ENCODE data around the gene KDM7A.
"Not testable (repeated sequence)": the region's sequence is repeated elsewhere in the genome, so short reads cannot be mapped to it uniquely, and the experiment has no call there.

The KDM7A gene

DNA sequence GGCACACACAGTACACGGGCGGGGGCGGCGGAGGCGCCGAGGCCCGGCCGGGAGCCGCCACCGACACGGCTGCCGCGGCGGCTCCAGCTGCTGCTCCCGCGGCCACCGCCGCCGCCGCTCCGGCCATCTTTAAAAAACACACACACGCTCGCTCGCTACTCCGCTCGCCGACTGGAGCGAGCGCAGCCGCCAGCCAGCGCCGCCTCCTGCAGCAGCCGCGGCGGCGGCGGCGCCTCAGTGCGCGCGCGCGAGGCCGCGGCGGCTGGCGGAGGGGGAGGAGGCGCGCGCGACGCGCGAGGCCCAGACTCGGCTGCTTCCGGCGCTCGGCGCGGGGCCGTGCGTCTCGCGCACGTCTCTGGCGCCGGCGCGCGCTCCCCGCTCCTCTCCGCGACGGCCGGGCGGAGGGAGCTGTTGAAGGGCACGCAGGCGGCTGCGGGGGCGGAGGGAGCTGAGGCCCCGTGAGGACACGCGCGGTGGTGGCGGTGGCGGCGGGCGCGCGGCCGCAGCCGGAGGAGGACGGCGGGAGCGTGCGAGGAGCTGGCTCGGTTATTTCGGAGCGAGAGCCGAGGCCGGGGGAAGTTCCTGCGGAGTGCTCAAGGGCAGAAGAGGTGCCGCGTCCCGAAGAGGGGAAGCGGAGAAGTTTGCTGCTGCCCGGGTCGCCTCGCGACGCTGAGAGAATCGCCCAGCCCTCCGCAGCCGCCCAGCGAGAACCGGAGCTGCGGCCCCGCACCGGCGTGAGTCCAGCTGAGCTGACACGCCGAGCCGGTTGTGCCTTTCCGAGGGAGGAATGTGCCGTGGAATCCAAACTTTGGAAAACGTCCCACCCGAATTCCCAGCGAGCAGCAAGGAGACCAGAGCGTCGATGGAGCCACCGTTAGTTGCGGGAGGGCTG, at the start of gene KDM7A:
TSS of gene KDM7A (minus strand) at position 173 of the 892 bp plus-strand sequence. CDS start at position 127, 46 bp downstream.
- peak; percentile 54 to 93 for DNase-seq

DNA sequence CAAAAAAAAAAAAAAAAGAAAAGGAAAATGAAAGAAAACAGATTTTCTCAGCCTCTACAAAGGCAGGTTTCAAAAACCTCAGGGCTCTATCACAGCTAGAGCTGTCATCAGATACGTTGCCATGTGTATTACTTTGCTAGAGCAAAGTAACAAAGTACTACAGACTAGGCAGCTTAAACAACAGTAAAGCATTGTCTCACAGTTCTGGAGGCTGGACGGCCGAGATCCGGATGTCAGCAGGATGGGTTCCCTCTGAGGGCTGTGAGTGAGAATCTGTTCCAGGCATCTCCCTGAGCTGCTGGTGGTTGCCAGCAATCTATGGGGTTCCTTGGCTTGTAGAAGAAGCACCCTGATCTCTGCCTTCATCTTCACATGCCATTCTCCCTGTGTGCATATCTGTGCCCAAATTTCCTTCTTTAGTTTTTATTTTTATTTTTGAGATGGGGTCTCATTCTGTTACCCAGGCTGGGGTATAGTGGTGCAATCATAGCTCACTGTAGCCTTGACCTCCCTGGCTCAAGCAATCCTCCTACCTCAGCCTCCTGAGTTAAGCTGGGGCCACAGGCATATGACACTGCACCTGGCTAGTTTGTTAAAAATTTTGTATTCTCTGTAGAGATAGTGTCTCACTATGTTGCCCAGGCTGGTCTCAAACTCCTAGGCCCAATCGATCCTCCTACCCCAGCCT, 48.9 kb upstream of the KDM7A start:
- no peak for DNase-seq

DNA sequence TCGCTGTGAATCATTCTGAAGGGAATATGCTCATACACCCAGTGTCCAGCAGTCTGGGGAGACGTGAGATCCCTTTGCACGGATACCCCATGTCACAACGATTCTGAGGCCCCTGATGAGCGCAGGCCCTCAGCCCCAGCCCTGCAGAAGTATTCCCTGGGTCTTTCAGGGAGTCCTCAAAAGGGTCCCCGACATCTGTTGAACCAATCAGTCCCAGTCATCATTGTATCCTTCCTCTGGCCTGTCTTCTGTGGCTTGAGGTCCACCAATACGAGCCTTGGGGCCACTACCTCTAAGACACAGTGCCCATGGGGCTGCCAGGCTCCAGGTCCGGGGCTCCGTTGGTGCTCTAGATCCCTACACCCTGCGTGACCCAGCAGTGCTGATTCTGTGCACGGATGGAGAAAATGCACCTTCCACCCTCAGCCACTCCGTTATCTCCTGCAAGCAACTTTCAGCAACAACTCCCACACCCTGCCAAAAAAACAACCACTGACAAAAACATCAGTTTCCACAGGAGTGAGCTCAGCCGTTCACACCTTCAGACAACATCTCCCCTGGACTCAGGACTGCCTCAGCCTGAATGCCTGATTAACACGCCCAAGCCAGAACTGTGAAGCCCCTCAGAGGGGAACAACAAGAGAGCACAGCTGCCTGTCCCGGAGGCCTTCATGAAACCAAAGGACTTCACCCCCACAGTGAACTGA, 46.9 kb upstream of the KDM7A start:
- DNase-seq, result no peak

GRCh38 chr7:140222814-140223213, 46.0 kb upstream of the KDM7A start:
- DNase-seq, result no peak

DNA sequence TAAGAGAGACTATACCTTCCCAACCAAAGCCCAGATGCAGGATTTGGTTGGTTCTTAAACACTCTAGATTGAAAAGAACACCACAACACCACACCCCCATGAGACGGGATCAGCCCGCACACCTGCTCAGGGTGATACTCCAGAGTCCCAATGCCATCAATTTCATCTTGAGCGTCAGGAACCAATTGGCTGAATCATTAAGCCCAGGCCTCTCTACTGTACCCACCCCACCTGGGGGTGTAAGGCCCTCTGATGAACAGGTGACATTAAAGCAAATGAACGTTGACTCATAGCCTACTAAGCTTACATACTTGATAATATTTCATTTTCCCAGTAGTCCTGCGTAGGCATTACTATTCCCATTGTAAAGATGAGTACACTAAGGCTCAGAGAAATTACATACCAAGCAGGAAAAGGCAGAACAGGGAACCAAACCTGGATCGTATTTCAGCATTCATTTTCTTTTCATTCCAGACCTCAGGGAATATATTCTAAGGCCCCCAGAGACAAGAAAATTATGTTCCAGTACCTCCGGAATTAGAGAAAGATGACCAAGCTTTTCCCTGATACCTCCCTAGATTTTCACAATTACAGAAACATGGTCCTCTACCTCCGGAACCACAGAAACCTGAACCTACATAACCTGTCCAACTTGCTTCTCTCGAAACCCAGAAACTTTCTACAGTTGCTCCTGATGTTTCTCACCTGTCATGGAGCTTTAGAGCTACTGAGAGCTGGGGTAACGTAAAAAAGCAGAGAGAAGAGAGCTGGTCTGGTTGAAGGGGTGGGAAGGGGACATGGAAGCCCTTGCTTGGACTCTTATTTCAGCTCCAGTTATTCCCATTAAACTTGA, 43.1 kb upstream of the KDM7A start:
- no peak for DNase-seq

- no peak for DNase-seq
These were observed 41.9 kb upstream of the KDM7A start for GRCh38 chr7:140218656-140219055.

DNA sequence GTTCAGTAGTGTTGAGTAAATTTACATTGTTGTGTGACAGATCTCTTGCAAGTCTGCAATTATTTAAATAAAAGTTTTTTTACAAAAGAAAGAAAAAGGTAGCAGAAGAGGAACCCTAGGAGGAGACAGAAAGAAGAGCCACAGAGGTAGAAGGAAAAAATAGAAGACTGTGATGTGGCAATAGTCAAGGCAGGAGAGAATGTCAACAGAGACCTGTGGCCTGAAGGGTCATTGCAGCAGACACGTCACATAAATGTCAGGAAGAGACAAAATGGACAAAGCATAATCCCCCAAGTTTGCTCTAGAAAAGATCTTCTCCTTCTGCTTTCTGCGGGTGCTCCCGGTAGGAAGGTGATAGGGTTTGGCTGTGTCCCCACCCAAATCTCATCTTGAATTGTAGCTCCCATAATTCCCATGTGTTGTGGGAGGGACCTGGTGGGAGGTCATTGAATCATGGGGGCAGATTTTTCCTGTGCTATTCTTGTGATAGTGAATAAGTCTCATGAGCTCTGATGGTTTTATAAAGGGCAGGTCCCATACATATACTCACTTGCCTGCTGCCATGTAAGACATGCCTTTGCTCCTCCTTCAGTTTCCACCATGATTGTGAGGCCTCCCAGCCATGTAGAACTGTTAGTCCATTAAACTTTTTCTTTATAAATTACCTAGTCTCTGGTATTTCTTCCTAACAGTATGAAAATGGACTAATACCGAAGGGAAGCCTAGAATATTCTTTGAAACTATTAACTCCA, 41.1 kb upstream of the KDM7A start:
- no peak for DNase-seq

DNA sequence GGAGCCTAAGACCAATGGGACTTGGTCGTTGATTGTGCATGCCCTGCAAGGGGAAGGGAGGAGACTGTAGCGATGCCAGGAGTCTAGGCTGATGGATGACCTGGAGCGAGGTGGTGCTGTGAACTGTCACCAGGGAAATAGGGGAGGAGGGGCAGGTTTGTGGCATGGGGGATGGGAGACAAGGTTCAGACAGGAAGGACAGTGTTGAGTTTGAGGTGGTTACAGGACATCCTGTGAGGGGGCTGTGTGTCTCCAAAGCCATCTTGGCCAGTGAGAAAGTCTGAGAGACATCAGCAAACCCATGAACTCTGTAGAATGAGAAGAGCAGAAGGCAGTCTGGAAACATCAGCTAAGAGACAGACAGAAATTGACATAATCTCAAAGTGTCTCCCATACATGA, 38.5 kb upstream of the KDM7A start:
- DNase-seq, result no peak

GRCh38 chr7:140214075-140214684, 37.4 kb upstream of the KDM7A start:
- DNase-seq, result peak; percentile 46 to 87

DNA sequence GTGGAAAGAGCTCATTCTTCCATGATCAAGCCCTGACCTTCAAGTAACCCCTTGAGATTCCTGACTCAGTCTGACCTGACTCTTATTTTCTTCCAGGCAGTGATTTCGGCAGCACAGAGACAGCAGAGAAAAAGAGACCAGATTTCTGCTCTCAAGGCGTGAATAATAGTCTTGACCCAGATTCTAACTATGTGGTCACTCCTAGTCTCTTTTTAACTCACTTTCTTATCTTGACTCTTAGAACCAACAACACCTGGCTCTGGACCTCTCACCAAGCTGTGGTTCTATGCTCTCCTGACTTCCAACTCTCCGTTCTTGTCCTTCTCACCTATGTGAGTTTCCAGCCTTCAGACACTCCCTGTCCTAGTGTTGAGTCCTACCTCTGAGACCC, 36.9 kb upstream of the KDM7A start:
- DNase-seq, result no peak

DNA sequence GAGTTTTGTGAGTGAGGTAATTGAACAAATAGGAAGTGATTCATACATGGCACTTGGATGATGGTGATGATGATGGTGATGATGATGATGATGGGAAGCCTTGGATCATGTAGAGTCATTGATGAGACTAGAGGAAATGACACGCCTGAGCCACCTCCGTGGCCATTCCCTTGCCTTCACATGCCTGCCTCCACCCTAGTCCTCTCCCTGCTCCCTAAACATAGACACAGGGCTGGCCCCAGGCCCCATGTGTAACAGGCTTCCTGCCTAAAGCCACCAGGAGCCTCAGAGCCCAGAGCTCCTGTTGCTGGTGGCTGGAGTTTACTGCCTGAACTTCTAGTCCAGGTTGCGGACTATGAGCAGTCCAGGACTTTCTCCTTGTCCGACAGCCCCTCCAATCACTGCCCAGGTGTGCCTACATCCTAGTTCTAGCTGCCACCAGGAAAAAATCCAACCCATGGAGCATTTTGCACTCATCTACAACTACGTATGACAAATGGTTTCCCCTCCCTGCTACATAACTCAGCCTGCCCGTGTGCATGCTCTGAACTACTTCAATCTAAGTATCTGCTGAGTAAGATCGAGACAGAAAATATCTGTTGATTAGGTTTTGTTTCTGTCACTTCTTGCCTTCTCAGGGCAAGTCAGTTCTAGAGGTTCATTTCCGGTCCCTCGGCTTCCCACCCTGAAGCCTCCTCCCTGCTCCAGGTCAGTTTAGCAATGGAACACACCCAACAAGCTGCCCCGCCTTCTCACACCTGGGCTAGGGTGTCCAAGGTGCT, 35.5 kb upstream of the KDM7A start:
- DNase-seq, result no peak

DNA sequence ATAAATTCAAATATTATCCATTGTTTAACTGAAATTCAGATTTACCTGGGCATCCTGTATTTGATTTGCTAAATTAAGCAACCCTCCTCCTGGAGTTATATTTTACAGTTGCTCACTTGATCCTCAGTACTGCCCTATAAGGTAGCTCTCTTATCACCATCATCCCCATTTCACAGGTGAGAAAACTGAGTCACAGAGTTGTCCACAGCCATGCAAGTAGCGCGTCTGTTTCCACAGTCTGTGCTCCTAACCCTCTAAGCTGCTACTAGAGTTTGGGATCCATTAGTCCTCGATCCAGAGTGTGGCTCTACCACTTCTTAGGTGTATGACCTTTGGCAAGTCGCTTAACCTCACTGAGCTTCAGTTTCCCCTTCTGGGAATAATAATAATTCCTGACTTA, 34.9 kb upstream of the KDM7A start:
- DNase-seq, result no peak

- no peak for DNase-seq
These were observed 33.3 kb upstream of the KDM7A start for GRCh38 chr7:140209866-140210609.

DNA sequence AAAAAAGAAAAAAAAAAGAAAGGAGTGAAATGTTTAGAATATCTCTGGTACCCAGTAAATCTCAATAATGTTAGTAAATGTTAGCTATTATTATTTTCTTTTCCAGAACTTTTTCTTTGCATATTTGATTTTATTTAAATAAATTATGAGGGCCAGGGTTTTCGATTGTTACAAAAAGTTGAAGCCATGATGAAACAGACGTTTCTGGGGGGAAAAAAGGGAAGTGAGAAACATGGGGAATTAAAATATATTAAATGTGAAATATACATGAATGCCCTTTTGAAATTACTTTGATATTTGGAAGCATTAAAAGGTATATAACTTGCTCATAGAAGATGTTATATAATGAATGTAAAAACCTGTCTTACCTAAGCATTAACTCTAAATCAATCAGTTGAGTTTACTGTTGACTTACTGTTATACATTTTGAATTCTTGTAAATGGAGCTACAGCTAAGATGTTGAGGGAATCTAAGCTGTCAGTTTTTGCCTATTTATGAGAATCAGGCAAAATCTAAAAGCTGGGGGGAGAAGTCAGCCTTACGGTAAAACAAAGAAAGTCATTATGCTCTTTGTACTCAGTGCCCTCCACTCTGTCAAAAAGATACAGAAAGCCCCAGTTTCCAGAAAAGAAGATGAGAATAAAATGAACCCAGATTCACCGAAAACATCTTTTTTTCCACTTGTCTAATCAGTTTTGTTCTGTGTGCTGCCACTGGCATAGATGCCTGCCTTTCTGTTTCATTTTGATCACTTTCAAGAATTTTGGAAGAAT, 30.0 kb upstream of the KDM7A start:
- no peak for DNase-seq

- no peak for DNase-seq
These were observed 28.8 kb upstream of the KDM7A start for GRCh38 chr7:140205600-140205999.

GRCh38 chr7:140203556-140203955, 26.8 kb upstream of the KDM7A start:
- DNase-seq, result no peak

- DNase-seq, result not testable (repeated sequence)
These were observed 26.2 kb upstream of the KDM7A start for GRCh38 chr7:140202942-140203341.

DNA sequence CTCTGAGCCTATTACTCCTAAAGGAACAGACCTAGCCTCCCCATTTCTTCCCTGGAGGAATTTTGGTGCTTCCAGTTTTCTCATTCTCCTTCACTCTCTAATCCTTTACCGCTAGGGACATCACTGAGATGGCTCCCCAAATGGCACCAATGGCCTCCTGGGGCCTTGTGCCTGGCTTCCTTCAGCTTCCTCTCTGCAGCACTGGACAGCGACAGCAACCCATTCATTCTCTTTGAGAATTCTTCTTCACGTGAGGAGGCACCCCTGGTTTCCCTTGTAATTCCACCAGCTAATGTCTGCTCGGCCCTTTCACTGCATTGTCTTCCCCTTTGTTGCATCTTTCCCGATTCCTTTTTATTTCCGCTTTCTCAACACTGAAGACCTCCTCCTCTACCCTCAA, 24.6 kb upstream of the KDM7A start:
- no peak for DNase-seq
